AG10803 (cell line): ENCODE results near the gene RSRC1.

Experiments used
- DNase-seq: peaks from one replicate; pipeline ENCODE4 v3.0.0; 2010; ENCODE audit warnings: low read depth
- H3K4me3 ChIP-seq: 2 replicates; pipeline ENCODE4 v1.5.1; 2011; ENCODE audit warnings: mild to moderate bottlenecking, low read length, control low read depth
- CTCF ChIP-seq: conservative IDR thresholded peaks from 2 replicates; pipeline ENCODE4 v1.5.1; 2011; ENCODE audit warnings: mild to moderate bottlenecking, low read length, control low read depth, inconsistent platforms

RSRC1 gene

DNA sequence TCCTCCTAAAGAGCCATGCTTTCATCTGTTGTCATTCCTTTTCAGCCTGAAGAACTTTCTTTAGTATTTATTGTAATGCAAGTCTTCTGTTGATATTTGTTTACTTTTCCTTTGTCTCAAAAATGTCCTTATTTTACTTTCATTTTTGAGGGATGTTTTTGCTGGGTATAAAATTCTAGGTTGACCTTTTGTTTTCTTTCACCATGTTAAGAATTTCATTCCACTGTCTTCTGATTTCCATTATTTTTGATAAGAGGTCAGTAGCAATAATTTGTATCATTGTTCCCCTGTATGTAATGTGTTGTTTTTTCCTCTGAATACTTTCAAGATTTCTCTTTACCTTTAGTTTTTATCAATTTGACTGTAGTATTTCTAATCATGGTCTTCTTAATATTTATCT is 91.1 kb downstream of the RSRC1 start:
- no peak overlapping the region for H3K4me3 ChIP-seq
- DNase-seq: no peak
- TF ChIP-seq CTCF: no peak

GRCh38 chr3:158205324-158205723 is 95.4 kb downstream of the RSRC1 start:
- no peak overlapping the region for H3K4me3 ChIP-seq
- no peak for DNase-seq
- no peak for TF ChIP-seq CTCF

GRCh38 chr3:158205994-158206393 is 96.1 kb downstream of the RSRC1 start:
- no peak overlapping the region for H3K4me3 ChIP-seq
- no peak for DNase-seq
- TF ChIP-seq CTCF: no peak

DNA sequence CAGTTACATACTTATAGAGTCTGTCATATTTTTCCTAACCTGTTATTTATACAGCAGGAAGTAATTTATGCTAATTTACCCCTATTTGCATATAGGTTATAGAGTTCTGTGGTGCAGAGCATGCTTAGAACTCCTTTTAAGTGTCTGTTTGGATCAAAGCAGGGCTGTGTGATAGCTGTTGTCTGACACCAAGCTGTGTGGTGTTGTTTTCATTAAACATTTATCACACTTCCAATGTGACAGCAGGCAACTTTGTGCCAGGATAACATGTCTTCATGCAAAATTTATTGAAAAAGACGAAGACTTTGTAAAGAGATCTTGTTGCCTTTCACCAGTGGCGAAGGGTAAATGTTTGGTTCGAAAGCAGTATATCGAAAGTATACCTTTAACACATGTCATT is 100.2 kb downstream of the RSRC1 start:
- TF ChIP-seq CTCF: no peak
- DNase-seq: no peak
- H3K4me3 ChIP-seq: no peak overlapping the region

GRCh38 chr3:158213461-158213860 is 103.6 kb downstream of the RSRC1 start:
- TF ChIP-seq CTCF: no peak
- no peak overlapping the region for H3K4me3 ChIP-seq
- DNase-seq: no peak

DNA sequence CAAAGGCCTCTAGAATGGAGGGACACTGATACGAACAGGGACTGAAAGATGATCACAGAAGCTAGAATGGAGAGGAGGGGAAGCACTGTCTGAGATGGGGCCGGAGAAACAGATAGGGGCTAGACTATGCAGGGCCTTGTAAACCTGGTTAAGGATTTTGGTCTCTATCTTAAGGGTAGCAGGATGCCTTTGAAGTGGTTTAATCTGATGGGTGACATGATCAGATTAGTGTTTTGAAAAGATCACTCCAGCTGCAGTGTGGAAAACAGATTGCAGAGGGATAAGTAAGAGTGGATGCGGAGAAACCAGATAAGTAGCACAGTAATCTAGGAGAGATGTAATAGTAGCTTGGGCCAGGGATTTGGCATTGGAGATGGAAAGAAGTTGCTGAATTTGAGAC is 108.1 kb downstream of the RSRC1 start:
- H3K4me3 ChIP-seq: no peak overlapping the region
- no peak for TF ChIP-seq CTCF
- DNase-seq: no peak

GRCh38 chr3:158220575-158220974 is 110.7 kb downstream of the RSRC1 start:
- DNase-seq: no peak
- H3K4me3 ChIP-seq: no peak overlapping the region
- no peak for TF ChIP-seq CTCF
